C4-2B (cell line): ENCODE data around the gene CLOCK.

Experiments used
- CTCF ChIP-seq: fragments of 450-650 bp; conservative IDR thresholded peaks from 2 replicates; pipeline ENCODE4 v1.5.1; 2017; ENCODE audit warnings: mild to moderate bottlenecking
- ZFX ChIP-seq: fragments of 450-650 bp; IDR thresholded peaks from 2 replicates; pipeline ENCODE4 v1.6.1; 2017

GRCh38 chr4:55592014-55592413, 45.3 kb upstream of the CLOCK start, which contains the start of gene PDCL2:
- TF ChIP-seq CTCF (no peak), ZFX (no peak)
